Activated CD8-positive, alpha-beta memory T cell treated with anti-CD3 and anti-CD28 coated beads, Interleukin-2, amount 50 U/mL, for 1 hour (primary cell): ENCODE results near the gene FBXL14.
"Not testable (repeated sequence)": the region's sequence is repeated elsewhere in the genome, so short reads cannot be mapped to it uniquely, and the experiment has no call there.

Source experiments
- DNase-seq: peaks from one replicate; pipeline ENCODE4 v3.0.0-alpha.2; 2020; ENCODE audit errors: extremely low read depth

FBXL14 gene

GRCh38 chr12:1620092-1620491 is 25.7 kb upstream of the FBXL14 start:
- no peak for DNase-seq

DNA sequence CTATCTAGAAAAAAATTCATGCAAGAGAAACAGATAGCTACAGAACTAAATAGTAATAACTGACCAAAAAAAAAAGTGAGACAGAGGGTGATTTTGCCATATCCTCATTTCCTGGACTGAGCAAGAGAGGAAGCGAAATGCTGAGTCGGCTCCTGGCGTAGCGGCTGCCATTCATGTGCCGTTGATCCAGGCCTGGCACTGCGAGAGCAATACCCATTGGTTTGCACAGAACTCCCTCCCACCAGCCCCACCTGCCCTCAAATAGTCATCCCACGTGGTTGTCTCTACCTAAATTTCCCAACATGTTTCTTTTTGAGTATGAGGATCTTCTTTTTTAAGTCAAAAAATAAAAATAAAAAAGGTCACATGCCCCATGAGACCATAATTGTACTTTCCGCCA is 25.2 kb upstream of the FBXL14 start:
- DNase-seq = no peak

DNA sequence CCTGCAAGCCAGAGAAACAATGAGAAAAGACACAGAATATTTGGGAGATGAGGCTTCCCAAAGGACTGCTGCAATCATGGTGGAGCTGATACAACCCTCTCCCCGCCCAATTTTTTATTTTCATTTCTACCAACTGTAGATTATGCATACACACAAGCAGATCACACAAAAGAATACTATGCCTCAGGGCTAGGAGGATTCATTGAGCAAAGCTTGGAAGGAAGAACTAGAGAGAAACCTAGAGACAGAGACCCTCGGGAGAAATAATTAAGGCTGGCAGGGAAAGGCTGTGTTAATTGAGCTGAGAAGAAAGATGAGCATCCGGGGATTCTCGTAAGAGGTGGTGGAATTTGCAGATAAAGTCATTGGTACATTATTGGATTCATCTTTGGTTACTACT is 24.8 kb upstream of the FBXL14 start:
- DNase-seq = no peak

DNA sequence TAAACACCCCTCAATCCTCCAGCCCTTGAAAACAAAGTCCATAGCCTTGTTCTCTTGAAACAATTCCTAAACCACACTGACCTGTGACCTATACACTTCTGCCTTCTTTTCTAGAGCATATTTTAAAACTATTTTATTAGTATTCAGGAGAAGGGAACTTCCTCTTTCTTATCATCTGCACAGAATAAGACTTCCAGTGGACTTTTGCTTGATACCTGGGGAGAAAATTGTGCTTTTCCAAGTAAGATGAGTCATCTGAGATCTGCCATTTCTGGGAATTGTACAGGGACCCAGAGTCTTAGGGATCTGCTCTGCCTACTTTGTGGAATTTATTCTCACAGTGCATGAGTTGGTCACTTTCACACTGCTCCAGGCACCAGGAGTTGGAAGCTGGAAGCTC is 24.1 kb upstream of the FBXL14 start:
- DNase-seq = no peak

DNA sequence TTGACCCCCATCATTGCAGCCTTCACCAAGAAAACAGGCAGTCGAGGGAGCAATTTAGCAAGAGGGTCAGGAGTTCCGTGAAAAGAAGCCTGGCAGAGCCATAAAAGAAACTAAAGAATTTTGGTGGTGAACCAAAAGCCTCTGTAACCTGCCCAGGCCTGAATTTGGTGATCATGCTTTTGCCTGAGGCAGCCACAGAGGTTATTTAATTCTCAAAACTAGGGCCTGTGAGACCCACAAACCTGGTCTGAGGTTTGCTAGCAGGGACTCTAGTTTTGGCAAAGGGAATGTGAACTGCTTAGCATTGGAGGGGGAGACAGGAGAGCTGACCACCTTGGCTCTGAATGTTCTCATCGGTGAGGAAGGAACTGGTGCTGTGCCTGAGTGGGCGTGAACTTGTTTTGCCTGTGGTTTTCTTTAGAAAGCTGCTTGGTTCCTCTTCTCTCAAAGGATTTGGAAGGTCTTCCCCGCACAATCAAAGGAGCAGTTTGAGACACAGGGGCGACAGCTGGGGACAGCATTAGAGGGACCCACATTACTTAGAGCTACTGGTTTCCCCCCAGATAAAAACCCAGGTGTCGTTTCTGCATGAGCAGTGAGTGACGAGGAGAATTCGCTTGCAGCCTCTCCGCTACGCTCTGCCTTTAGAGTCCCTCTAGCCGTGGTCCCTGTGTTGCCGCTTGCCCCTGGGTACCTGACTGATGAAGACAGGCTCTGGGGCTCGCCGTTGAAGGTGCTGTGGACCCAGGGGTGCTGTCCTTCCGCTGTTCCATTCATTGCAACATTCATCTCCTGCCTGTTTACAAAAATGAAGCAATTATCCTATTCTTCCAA is 22.1 kb upstream of the FBXL14 start:
- DNase-seq = no peak

GRCh38 chr12:1614360-1614759 is 20.0 kb upstream of the FBXL14 start:
- no peak for DNase-seq

DNA sequence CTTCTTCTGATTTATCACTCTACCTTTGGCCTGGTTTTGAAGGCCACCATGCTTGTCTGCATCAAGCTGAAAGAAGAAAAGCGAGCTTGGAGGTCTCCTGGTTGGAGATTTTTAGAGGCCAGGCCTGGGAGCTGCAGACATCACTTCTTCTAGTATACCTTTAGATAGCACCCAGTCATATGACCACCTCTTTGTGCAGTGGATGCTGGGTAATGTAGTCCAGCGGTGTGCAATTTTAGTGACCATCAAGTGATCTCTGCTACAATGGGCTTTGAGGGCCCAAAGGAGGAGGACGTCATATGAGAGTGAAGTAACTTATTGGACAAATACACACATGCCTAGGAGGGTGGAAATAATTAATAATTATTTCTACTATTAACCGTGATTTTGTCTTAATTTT is 19.5 kb upstream of the FBXL14 start:
- DNase-seq = no peak

DNA sequence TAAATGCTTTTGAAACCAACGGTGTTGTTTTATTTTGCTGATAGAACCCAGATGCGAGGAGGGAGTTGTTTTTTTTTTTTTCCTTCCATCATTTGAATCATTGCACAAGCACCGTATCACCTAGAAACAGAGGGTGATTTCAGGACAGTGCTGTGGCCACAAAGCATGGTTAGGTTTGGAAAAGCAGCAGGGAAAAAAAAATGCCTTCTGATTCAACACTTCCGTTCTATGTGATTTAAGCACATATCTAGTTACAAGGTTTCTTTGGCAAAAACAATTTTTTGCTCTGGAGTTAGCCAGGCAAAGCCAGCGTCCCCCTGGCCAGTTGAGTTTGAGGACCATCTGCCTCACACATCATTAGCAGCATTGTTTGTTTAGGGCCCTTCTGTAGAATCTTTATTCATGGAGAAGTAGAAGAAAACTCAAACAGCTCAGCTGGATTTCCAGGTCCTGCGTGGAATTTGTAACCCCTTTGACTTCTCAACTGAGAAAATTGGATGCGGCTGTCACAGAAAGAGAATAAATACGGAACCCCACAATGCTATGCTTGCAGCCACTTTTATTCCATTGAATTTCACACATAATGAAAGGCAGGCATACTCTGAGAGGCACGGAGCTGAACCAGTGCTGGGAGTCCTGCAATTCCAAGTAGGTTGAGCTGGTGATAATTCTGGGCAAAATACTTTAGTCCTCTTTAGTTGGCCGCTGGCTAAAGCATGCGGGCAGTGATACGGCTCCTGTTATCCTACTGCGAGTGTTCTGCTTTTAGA is 17.6 kb upstream of the FBXL14 start:
- DNase-seq = no peak

GRCh38 chr12:1610072-1610643 is 15.8 kb upstream of the FBXL14 start:
- no peak for DNase-seq

DNA sequence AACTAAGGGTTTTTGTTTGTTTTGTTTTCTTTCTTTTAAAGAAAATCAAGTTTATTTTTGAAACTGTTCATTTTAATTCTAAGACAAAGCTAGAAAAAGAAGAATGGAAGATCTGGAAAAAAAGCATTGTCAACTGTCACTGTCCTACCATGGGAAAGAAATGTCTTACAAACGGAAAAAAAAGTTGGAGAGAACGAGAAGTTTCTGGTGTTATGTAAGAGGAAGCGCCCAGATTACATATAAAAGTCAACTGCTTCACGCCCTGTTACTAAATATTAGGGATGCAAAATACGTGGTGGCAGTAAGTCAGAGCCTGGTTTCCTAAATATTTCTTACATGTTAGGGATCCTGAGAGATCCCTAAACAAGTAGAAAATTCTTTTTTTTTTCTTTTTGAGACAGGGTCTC is 14.3 kb upstream of the FBXL14 start:
- DNase-seq = no peak

DNA sequence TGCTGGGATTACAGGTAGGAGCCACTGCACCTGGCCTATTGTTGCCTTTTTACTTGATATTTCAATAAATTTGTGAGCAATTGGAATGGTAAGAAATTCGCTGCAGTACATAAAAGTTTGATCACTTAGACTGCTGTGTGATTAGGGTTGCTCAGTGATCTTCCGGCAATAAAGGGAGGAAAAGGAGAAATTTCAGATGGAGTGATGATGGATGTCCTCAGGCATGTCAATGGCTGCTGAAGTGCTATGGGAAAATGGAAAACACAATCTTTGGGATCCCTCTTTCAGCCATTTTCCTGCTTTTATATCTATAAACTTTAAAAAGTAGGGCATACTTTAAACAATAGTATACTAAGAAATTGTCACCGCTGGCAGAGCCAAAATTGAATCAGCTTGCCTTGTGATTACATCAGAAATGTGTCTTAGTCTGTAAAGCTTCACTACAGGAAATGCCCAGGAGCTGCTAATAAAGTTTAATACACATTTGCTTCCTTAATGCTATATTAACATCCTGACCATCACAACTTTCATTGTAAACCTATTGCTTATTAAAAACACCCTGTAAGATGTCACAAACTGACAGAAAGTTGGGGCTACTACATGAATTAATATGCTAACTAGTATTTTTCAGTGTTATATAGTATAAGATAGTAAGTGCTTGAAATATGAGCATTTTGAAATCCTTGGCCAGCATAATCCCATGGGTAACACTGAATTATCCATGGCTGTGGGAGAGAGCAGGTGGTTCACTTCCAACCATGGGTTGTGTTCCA is 13.7 kb upstream of the FBXL14 start:
- DNase-seq = no peak

- no peak for DNase-seq
These were observed 11.7 kb upstream of the FBXL14 start for GRCh38 chr12:1606021-1606622.

DNA sequence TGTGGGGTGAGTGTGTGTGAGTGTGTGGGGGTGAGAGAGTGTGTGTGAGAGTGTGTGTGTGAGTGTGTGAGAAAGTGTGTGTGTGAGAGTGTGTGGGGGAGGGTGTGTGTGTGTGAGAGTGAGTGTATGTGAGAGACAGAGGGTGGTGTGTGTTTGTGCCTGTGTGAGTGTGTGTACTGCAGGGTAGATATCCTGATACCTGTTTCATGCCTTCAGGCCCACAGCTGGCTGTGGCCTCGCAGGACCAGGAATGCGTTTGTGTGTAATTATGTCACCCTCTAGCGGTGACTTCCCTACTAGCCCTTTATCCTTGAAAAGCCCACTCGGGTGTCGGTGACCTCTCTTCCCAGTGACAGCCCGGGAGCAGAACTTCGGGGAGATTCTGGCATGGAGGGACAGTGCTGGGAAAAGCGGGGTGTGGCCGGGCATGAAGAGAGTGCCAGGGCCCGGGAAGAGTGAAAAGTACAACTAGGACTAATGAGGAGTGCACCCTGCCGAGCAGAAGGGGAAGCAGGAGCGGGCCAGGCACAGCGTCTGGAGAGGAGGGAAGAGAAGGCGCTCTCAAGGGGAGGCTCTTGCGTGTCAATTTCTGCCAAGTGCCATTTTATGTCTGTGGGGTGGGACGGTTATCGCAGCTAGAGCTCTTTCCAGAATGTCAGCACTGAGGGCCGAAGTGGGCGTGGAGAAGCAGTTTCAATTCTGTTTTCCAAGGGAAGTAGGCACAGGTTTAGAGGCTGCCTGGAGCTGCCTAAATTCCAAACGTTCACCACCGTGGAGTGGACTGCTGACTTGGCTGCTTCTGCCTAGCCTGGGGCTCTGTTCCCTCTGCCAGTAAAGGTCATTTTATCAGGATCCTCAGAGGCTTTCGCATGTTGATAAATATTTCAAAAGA is 11.0 kb upstream of the FBXL14 start:
- DNase-seq = no peak

DNA sequence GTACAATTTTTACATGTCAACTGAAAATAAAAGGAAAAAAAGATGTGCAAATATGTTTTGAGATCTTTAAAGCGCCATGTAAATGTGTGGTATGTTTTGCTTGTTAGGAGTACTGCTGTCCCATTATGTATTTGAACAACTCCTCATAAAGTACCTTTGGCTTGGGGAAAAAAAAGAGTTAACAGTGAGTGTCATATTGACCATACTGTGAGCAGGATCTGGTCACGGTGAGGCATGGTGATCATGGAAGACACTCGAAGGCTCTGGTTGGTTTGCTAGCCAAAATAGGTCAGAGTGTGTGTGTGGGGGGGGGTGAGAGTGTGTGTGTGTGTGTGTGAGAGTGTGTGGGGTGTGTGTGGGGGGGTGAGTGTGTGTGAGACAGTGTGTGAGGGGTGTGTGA is 10.1 kb upstream of the FBXL14 start:
- no peak for DNase-seq

DNA sequence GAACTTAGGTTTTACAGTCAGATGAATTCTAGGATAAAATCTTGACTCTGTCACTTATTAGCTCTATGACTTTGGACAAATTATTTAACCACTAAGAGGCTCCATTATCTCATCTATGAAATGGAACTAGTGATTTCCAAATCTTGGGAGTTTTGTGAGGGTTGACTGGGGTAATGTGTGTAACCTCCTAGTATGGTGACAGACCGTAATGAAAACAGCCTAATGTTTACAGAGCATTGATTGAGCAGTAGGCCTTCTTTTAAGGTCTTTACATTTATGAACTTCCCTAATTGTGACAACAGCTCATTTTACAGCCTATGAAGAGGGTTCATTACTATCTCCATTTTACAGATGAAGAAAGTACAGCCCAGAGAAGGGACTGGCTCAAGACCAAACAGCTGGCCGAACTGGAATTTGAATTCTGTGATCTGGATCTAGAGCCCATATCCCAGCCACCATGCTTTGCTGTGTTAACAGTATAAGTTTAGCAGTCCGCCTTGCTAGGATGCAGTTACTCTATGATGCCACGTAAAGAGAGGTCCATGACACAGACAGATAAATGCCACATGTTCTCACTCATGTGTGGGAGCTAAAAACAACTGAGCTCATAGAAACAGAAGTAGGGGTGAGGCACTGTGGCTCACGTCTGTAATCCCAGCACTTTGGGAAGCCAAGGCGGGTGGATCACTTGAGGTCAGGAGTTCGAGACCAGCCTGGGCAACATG is 9.1 kb upstream of the FBXL14 start:
- no peak for DNase-seq

DNA sequence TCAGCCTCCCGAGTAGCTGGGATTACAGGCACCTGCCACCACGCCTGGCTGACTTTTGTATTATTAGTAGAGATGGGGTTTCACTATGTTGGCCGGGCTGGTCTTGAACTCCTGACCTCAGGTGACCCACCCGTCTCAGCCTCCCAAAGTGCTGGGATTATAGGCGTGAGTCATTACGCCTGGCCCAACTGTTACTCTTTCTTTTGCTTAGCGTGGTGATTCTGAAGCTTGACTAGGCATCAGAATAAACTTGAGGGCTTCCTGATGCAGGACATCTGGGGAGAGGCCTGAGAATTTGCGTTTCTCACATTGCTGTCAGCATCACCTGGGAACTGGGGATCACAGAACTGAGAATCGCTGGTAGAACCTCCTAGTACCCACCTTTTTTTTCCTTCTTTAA is 8.3 kb upstream of the FBXL14 start:
- DNase-seq = not testable (repeated sequence)

DNA sequence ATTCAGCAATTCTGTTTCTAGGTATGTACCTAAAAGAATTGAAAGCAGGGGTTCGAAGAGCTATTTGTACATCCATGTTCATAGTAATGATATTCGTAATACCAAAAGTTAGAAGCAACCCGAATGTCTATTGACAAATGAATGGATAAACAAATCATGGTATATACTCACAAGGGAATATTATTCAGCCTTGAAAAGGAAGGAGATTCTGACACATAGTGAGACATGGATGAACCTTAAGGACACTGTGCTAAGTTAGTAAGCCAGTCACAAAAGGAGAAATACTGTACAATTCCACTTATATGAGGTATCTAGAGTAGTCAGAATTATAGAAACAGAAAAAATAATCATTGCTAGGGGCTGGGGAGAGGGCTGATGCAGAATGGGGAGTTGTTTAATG is 4.4 kb upstream of the FBXL14 start:
- DNase-seq = no peak

- DNase-seq = no peak
These were observed 1.4 kb upstream of the FBXL14 start for GRCh38 chr12:1595690-1596347.

DNA sequence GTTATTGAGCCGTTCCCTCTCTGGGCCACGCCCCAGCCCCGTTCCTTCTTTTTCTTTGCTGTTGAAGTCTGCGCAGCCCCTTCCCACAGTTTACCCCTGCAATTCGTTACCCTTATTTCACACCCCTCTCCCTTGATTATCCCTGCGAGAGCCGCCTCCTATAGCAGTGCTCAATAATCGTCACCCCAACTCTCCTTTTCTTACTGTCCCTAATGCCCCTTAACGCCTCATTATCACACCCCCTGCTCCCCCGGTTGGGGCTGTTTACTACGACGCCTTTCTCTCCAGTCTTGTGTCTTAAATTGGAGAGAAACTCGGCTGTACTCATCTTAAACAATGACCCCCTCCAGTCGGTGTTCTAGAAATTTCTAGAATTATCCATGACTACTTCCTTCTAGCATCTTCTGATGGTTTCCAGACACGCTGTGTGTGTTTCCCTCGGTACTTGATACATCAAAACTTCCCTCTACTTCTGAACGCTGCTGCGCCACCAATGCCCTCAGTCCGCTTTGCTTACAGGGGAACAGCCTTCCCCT is 713 bp upstream of the FBXL14 start:
- DNase-seq = no peak

GRCh38 chr12:1594006-1594260 is 448 bp downstream of the FBXL14 start:
- DNase-seq = no peak
